HepG2 (cell line): ENCODE results near the gene NES. TPM values are rescaled to one million over a fixed set of nuclear protein-coding genes. Genes with fewer than 3 reads are reported as not detected.

Experiments
- ATAC-seq: fragments of 200-7000 bp; cut with Tn5 transposase; 3 replicates; pipeline ENCODE4 v1.9.1; 2020; ENCODE audit warnings: mild to moderate bottlenecking, moderate library complexity
- BruUV-seq: library from RNA; stranded (reverse); fragments of 400-500 nt; replicated peaks from 2 replicates; lab custom pipeline; 2021; lab: Mats Ljungman, UMichigan
- CTCF ChIA-PET: fragments of 300-600 bp; formaldehyde crosslinking; extraction: SDS; loops from one replicate; lab custom pipeline; 2021; ENCODE audit warnings: low total read pairs, inconsistent platforms, low intra/inter-chr PET ratio; lab: Yijun Ruan, JAX
- POLR2A ChIA-PET: fragments of 350-600 bp; sonication (Branson Sonifier 250); formaldehyde crosslinking; loops from one replicate; lab custom pipeline; 2020; ENCODE audit warnings: antibody characterized with exemption, inconsistent platforms; lab: Yijun Ruan, JAX
- DNase-seq: peaks from one replicate; pipeline ENCODE4 v3.0.0-alpha.2; 2015; ENCODE audit warnings: low spot score
- FAIRE-seq: peaks from 3 replicates; lab custom pipeline; 2011; peaks lifted over from hg19 to GRCh38; lab: Jason Lieb, UNC
- H2AFZ ChIP-seq: one replicate; pipeline ENCODE4 v1.6.1; 2011; ENCODE audit warnings: low read length, inconsistent platforms
- H3K27ac ChIP-seq: fragments of 300-600 bp; 3 replicates; pipeline ENCODE4 v1.8.0; 2011; ENCODE audit warnings: mixed run types, mild to moderate bottlenecking, mixed read lengths, low read length, inconsistent platforms; ENCODE audit not compliant: insufficient read depth; ENCODE audit errors: extremely low read length
- H3K27me3 ChIP-seq, 2 experiments: fragments of 200-600 bp in 1 of 2; 2 replicates in 1 of 2; 3 replicates in 1 of 2; pipeline versions ENCODE4 v1.6.0 to v1.8.0; 2011; ENCODE audit warnings: low read length in 2 of 2, mild to moderate bottlenecking in 2 of 2, moderate library complexity in 2 of 2, inconsistent platforms in 1 of 2; ENCODE audit not compliant: insufficient read depth in 2 of 2, control insufficient read depth in 1 of 2
- H3K36me3 ChIP-seq, 2 experiments: fragments of 200-600 bp in 1 of 2; replicated peaks in 1 of 2; 2 replicates in 1 of 2; 3 replicates in 1 of 2; pipeline versions ENCODE4 v1.5.1 to v1.8.0; 2011; ENCODE audit warnings: low read length in 2 of 2, inconsistent platforms in 1 of 2; ENCODE audit not compliant: insufficient read depth in 2 of 2, control insufficient read depth in 1 of 2
- H3K4me1 ChIP-seq: 2 replicates; pipeline ENCODE4 v1.5.1; 2012; ENCODE audit warnings: low read length, inconsistent platforms; ENCODE audit not compliant: insufficient read depth
- H3K4me2 ChIP-seq: 2 replicates; pipeline ENCODE4 v1.6.0; 2011; ENCODE audit warnings: low read depth, low read length, inconsistent platforms
- H3K4me3 ChIP-seq, 3 experiments: fragments of 200-600 bp in 1 of 3; sonication (generic), shearing (Covaris generic) in 1 of 3; replicated peaks in 1 of 3; 2 replicates each; pipeline ENCODE4 v1.5.1; 2011 to 2016; ENCODE audit warnings: low read length in 3 of 3, inconsistent platforms in 2 of 3, low read depth in 2 of 3, mild to moderate bottlenecking in 2 of 3, control low read depth in 1 of 3, mixed read lengths in 1 of 3; ENCODE audit not compliant: insufficient read depth in 1 of 3
- H3K79me2 ChIP-seq: one replicate; pipeline ENCODE4 v1.6.1; 2011; ENCODE audit warnings: low read length, inconsistent platforms; ENCODE audit not compliant: insufficient read depth
- H3K9ac ChIP-seq: 2 replicates; pipeline ENCODE4 v1.6.0; 2011; ENCODE audit warnings: mild to moderate bottlenecking, low read depth, low read length, inconsistent platforms; ENCODE audit not compliant: insufficient read depth
- H3K9me3 ChIP-seq: 2 replicates; pipeline ENCODE4 v1.5.1; 2012; ENCODE audit warnings: mild to moderate bottlenecking, low read length
- H4K20me1 ChIP-seq: 2 replicates; pipeline ENCODE4 v1.6.0; 2011; ENCODE audit warnings: inconsistent platforms, mild to moderate bottlenecking, low read length, moderate library complexity; ENCODE audit not compliant: insufficient read depth
- BATF2 ChIP-seq: sonication (generic); formaldehyde crosslinking; IDR thresholded peaks from 2 replicates; pipeline ENCODE4 v1.8.0; 2022; ENCODE audit warnings: mild to moderate bottlenecking, missing genetic modification reagents, moderate library complexity
- CTCF ChIP-seq: sonication (generic); formaldehyde crosslinking; IDR thresholded peaks from 2 replicates; pipeline ENCODE4 v1.5.0; 2020; ENCODE audit warnings: mild to moderate bottlenecking, missing genetic modification reagents, moderate library complexity
- IKZF1 ChIP-seq: fragments of 450-650 bp; IDR thresholded peaks from 2 replicates; pipeline ENCODE4 v1.7.1; 2016
- MYC ChIP-seq: sonication (generic); formaldehyde crosslinking; IDR thresholded peaks from 2 replicates; pipeline ENCODE4 v1.9.0; 2021; ENCODE audit warnings: missing genetic modification reagents, borderline replicate concordance
- MYNN ChIP-seq: sonication (generic); formaldehyde crosslinking; IDR thresholded peaks from 2 replicates; pipeline ENCODE4 v1.4.0; 2020; ENCODE audit warnings: mild to moderate bottlenecking, low read depth, missing genetic modification reagents
- RAD21 ChIP-seq: fragments of 450-650 bp; formaldehyde crosslinking; IDR thresholded peaks from 2 replicates; pipeline ENCODE4 v1.5.0; 2020; ENCODE audit warnings: mild to moderate bottlenecking
- SMC3 ChIP-seq: IDR thresholded peaks from 2 replicates; pipeline ENCODE4 v1.6.1; 2011; ENCODE audit warnings: low read length, improper control_type of control experiment
- SYNCRIP ChIP-seq: fragments of 200-400 bp; formaldehyde crosslinking; IDR thresholded peaks from 2 replicates; pipeline ENCODE4 v1.6.1; 2018; ENCODE audit warnings: mild to moderate bottlenecking, low read depth, low read length; ENCODE audit not compliant: insufficient read depth
- UBTF ChIP-seq: sonication (generic); formaldehyde crosslinking; IDR thresholded peaks from 2 replicates; pipeline ENCODE4 v1.4.0; 2020; ENCODE audit warnings: mild to moderate bottlenecking, missing genetic modification reagents
- ZNF354B ChIP-seq: sonication (generic); formaldehyde crosslinking; IDR thresholded peaks from 2 replicates; pipeline ENCODE4 v1.8.0; 2022; ENCODE audit warnings: mild to moderate bottlenecking, missing genetic modification reagents
- ZNF431 ChIP-seq: sonication (generic); formaldehyde crosslinking; IDR thresholded peaks from 2 replicates; pipeline ENCODE4 v1.9.0; 2022; ENCODE audit warnings: missing genetic modification reagents, low read depth, mild to moderate bottlenecking, borderline replicate concordance
- ZNF580 ChIP-seq: IDR thresholded peaks from 2 replicates; pipeline ENCODE4 v1.6.1; 2016; ENCODE audit warnings: low read depth, borderline replicate concordance
- WGBS: methylation state at CpG from one replicate; pipeline ENCODE4 v1.1.6; 2017; ENCODE audit warnings: low lambda C conversion rate; 5-methylcytosine and 5-hydroxymethylcytosine counted together
- in situ Hi-C: cut with HindIII; loops from 2 replicates; pipeline ENCODE4 v1.10.0; 2017; ENCODE audit warnings: low pct_unique_long_range_greater_than_20kb; ENCODE audit not compliant: extremely low pct_ligation_motif_present
- intact Hi-C: fragments of 100-400 bp; cut with micrococcal nuclease; formaldehyde crosslinking; loops from one replicate; pipeline ENCODE4 v1.10.0; 2022; ENCODE audit not compliant: unreplicated experiment
- polyA plus RNA-seq, 8 experiments: library from polyadenylated mRNA; depleted of rRNA in 3 of 8; stranded (reverse) in 7 of 8; unstranded in 1 of 8; fragments of >200 nt; fragmentation: Illumina TruSeq in 4 of 8; extraction: Trizol in 4 of 8; gene quantifications; 2 replicates each; pipeline versions ENCODE4 v1.2.1 to v1.2.3, GENCODE V29; 2011 to 2016; ENCODE audit warnings: low read depth in 4 of 8, missing spikeins in 1 of 8, mixed read lengths in 1 of 8; ENCODE audit not compliant: insufficient read depth in 1 of 8
- total RNA-seq, 5 experiments: library from RNA; depleted of rRNA; stranded (reverse); fragments of >200 nt; fragmentation: Illumina TruSeq; extraction: Trizol; gene quantifications; 2 replicates each; pipeline ENCODE4 v1.2.3, GENCODE V29; 2016; ENCODE audit warnings: low read depth in 1 of 5

Gene NES
- total and polyA plus RNA-seq, 2 of the 13 experiments (the other 11 are each of a cell fraction or from before 2014, with no cell fraction given) = 1.7 to 16.6 TPM

- ChIA-PET POLR2A (interaction anchor here (1.4 kb wide), 1 partner anchor 21 kb away, joined by 4 read pairs; no protein-coding TSS in a partner anchor), CTCF (interaction anchor here (0.6 kb wide), 1 partner anchor 44 kb away, joined by 3 read pairs; no protein-coding TSS in a partner anchor)
- peaks cover 6 to 49% of the 10 kb centered on the region in 2 experiments for H3K27me3 ChIP-seq
- no peak overlapping the region for H3K4me2 ChIP-seq
- TF ChIP-seq MYNN (CRISPR knock-in tag) (no peak), UBTF (CRISPR knock-in tag) (peak; percentile 40; the same call in 1 of the 2 replicates), BATF2 (CRISPR knock-in tag) (no peak), ZNF431 (CRISPR knock-in tag) (no peak), SYNCRIP (no peak), IKZF1 (no peak), SMC3 (0 out of 2 replicates have a peak, but pooled peaks have one; percentile 5), RAD21 (peak; percentile 40; the same call in 1 of the 2 replicates), ZNF580 (CRISPR knock-in tag) (no peak), ZNF354B (CRISPR knock-in tag) (no peak), CTCF (CRISPR knock-in tag) (peak; percentile 30; the same call in 1 of the 2 replicates), MYC (no peak)
- in situ Hi-C loops (no loop called here), intact Hi-C loops (no loop called here)
- ATAC-seq (peak; percentile 79), FAIRE-seq (no peak), DNase-seq (no peak)
- H4K20me1 ChIP-seq = no peaks in the 10 kb centered on the region
- H3K9me3 ChIP-seq = no peaks in the 10 kb centered on the region
- no peak overlapping the region for H3K27ac ChIP-seq
- BruUV-seq = no TSS peak
- 47% methylated on average over 5 of the region's 5 CpGs for WGBS
- H3K79me2 ChIP-seq = peaks cover 2% of the 10 kb centered on the region
- H2AFZ ChIP-seq = no peak overlapping the region
- H3K9ac ChIP-seq = no peak overlapping the region
- H3K36me3 ChIP-seq = no peaks in the 10 kb centered on the region
- H3K4me3 ChIP-seq = no peak overlapping the region
- H3K4me1 ChIP-seq = peaks cover 20% of the 10 kb centered on the region
Observed at GRCh38 chr1:156682166-156682890, 5.1 kb upstream of the NES start.
